GM21825 (cell line): Measurements from ENCODE around the gene ANTXR2.
A peak's percentile ranks its signal among the peaks of the same experiment; 100 is the strongest.

Source experiments
- ATAC-seq: cut with Tn5 transposase; IDR thresholded peaks from one replicate; pipeline ENCODE4 v1.9.1; 2021; ENCODE audit warnings: mild to moderate bottlenecking, moderate library complexity; ENCODE audit not compliant: unreplicated experiment

The ANTXR2 gene

DNA sequence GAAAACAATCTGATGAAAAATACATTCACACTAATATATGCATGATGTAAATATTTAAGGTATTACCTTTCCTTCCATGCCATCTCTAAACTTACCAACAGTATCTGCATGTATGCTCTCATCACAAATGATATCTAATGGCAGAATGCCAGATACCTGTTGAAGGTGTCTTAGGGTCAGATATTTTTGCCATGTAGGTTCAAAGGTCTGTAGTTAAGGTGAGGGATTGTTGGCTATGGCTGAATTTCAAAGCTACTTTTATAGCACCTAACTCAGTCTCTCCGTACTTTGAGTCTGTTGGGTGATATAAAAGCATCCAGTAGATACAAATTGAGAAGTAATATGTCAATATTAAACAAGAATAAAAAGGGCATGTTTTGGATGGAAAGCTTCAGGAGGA, 19.8 kb upstream of the ANTXR2 start:
- no peak for ATAC-seq

DNA sequence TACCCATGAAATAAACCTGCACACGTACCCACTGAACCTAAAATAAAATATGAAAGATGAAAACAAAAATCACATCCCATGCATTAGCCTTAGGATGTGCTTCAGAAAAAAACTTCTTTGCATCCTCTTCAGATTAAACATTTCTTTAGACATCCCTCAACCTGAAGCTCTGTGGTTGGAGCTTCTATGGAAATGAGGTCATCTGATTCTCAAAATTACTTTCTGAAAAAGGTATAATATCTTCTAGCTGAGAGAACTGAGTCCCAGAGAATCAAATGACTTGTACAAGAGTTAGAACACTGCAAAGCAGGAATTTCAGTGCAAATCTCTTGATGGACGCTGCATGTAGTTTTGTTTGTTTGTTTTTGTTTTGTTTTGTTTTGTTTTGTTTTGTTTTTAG, 19.1 kb upstream of the ANTXR2 start:
- no peak for ATAC-seq

- ATAC-seq: no peak
Observed at GRCh38 chr4:80091688-80092087, 18.7 kb upstream of the ANTXR2 start.

DNA sequence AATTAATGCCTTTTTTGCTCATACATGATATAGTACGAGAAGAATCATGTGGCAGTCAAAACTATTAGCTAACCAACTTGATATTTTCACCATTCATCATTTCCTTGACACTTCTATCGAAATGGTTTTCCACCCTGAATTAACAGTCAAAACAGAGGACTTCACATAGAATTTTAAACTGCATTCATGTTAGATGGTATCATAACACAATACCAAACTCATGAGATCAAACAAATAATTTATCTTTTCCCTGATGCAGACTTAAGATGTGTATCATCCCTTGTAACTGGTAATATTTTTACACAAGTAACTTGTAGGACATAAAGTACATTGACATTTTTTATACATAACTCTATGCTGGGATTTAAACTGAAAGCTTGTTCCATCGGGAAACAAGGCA, 18.2 kb upstream of the ANTXR2 start:
- ATAC-seq: no peak

DNA sequence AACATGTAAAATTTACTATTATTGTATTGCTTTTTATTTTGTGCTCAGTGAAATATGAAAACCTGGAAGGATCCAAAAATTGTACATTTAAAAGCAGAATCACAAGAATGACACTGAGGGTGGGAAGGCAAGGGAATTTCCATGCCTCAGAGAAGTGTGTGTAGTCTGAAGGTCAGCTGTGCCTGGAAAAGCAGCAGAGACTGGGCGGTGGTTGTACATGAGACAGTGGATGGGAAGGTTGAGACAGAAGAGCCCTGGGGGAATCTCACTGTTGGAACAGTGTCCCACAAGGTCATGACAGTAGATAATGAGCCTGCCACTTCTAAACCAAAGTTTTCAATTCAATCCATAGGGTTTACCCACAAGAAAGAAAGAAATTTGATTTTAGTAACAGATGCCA, 17.1 kb upstream of the ANTXR2 start:
- no peak for ATAC-seq

- no peak for ATAC-seq
Observed at GRCh38 chr4:80088471-80088870, 15.4 kb upstream of the ANTXR2 start.

- ATAC-seq: no peak
Observed at GRCh38 chr4:80086296-80086695, 13.3 kb upstream of the ANTXR2 start.

DNA sequence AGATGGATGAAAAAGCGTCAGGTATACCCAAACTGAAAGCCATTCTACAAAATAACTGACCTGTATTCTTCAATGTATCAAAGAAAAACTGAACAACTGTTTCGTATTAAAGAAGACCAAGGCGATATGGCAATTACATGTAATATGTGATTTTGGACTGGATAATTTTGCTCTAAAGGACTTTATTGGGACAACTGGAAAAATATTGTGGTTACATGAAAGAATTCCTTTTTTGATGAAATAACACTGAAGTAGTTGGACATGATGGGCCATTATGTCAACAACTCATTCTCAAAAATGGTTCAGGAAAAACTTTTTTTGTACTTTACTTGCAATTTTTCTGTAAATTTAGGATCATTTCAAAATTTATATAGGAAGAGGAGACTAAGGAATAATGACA, 12.1 kb upstream of the ANTXR2 start:
- ATAC-seq: no peak

- no peak for ATAC-seq
Observed at GRCh38 chr4:80082693-80083092, 9.7 kb upstream of the ANTXR2 start.

GRCh38 chr4:80081566-80081965, 8.5 kb upstream of the ANTXR2 start:
- no peak for ATAC-seq

DNA sequence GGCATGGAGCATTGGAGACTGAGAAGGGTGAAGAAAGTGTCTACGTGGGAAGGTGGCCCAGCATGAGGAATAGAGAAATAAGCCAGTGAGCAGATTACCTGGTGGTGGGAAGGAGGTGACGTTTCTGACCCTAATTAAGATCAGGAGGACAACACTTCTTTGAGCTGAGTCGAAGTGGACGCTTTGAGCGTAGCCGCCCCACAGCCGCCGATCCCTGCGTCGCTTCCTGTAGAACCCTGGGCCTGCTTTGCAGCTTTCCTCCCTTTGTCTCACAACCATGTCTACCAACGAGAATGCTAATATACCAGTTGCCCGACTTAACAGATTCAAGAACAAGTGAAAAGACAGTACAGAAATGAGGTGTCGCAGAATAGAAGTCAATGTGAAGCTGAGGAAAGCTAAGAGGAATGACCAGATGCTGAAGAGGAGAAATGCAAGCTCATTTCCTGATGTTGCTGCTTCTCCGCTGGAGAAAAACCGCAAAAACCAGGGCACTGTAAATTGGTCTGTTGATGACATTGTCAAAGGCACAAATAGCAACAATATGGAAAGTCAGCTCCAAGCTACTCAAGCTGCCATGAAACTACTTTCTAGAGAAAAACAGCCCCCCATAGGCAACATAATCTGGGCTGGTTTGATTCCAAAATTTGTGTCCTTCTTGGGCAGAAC, 6.4 kb upstream of the ANTXR2 start:
- no peak for ATAC-seq

DNA sequence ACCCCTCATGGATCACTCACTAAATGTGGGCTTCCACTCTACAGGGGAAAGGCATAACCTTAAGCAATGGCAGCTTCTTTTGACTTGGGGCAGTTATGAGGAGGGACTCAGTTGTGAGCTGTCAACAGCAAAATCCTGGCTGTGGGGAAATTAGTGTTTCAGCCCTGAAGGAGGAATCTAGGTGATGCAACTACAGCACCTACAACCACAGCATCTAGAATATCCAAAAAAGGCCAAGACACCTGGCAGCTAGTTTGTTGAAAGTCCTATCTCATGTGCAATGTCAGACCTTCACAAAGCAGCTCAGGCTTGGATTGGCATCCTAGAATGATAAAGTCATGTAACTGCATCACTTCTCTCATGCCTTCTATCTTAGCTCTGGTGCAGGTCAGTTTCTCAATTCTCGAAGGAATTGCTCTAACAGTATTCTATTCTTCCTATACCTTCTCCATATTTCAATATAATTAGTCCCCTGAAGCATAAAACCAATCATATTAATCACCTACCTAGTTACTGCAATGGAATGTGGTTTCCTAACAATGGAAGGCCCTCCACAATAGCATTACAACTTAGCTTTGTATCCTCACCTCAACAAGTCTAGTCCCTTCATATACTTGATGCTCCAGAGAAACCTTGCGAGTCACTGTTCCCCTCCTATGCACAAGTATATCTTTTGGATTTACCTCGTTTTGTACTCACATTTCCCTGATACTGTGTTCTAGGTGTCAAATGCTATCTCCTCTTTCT, 5.5 kb upstream of the ANTXR2 start:
- ATAC-seq: no peak

DNA sequence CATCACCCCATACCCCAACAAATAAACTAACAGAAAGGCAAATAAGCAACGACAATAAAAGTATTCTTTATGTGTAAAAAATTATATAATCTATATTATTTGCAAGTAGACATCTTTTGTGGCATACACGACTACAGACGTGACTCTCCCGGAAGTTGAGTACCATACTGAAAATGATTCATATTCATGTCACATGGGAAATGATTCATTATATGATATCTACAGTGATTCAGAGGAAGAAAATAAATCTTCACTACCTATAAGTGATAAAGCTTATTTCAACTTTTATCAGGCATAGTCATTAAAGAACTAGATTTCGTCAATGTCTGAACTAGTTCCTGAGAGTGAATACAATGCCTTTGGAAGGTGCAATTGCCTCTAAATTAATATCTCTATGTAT, 4.6 kb upstream of the ANTXR2 start:
- ATAC-seq: no peak

GRCh38 chr4:80076681-80077080, 3.7 kb upstream of the ANTXR2 start:
- no peak for ATAC-seq

- no peak for ATAC-seq
Observed at GRCh38 chr4:80075995-80076675, 3.1 kb upstream of the ANTXR2 start.

GRCh38 chr4:80074651-80075050, 1.6 kb upstream of the ANTXR2 start:
- ATAC-seq: no peak

DNA sequence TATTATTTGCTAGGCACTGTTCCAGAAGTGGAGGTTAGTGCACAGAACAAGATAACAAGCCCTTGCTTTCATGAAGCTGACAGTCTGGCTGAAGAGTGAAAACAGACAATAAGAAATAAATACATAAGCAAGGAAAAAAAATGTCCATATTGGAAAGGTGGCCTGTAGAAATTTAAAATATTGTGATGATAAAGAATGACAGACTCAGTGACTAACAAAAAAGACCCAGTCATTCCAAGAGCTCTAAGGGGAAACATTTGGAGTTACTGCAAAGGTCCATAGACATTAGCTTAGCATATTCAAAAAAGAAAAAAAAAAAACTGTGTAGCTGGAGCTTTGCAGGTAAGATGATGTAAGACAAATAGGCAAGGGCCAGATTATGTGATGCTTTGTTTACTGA, 1.0 kb upstream of the ANTXR2 start:
- ATAC-seq: no peak

- ATAC-seq: peak; percentile 44
Observed at GRCh38 chr4:80073473-80074008, 512 bp upstream of the ANTXR2 start.

GRCh38 chr4:80072228-80072743, 743 bp downstream of the ANTXR2 start:
- peak; percentile 29 for ATAC-seq

- ATAC-seq: peak; percentile 30
Observed at GRCh38 chr4:80071604-80072227, 1.3 kb downstream of the ANTXR2 start.
